ENCODE results near the gene GRIN2D. TPM values are rescaled to one million over a fixed set of nuclear protein-coding genes. Genes with fewer than 3 reads are reported as not detected.

The GRIN2D gene
- total RNA-seq, 1 donor from 2014 or later: 0.68 TPM

DNA sequence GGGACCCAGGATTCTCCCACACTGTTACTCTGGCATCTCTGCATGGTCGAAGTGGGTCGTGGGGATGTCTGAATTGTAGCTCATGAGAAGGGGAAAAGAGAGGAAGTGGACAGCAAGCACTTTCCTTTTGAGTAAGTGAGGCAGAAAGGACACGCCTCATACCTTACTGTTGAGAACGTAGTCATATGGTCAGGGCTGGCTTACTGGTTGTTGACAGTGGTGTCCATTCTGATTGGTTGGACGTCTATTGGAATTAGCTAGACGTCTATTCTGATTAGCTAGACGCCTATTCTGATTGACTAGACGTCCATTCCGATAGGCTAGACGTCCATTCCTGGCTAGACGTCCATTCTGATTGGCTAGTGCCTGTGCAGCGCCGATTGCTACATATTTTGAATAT is 12.4 kb downstream of the GRIN2D start:
- Mint-ChIP-seq H3K36me3 (ENCODE audit: low read depth) (no peaks in the 10 kb centered on the region), H3K4me1 (peaks cover 21% of the 10 kb centered on the region), H3K9me3 (no peaks in the 10 kb centered on the region), H3K4me3 (no peak overlapping the region), H3K27me3 (ENCODE audit: low read depth) (peaks cover 24% of the 10 kb centered on the region), H3K27ac (ENCODE audit: unreplicated experiment) (no peak overlapping the region)
- DNase-seq (ENCODE audit: low read depth, low spot score): no peak
- TF ChIP-seq, protein P1, sequence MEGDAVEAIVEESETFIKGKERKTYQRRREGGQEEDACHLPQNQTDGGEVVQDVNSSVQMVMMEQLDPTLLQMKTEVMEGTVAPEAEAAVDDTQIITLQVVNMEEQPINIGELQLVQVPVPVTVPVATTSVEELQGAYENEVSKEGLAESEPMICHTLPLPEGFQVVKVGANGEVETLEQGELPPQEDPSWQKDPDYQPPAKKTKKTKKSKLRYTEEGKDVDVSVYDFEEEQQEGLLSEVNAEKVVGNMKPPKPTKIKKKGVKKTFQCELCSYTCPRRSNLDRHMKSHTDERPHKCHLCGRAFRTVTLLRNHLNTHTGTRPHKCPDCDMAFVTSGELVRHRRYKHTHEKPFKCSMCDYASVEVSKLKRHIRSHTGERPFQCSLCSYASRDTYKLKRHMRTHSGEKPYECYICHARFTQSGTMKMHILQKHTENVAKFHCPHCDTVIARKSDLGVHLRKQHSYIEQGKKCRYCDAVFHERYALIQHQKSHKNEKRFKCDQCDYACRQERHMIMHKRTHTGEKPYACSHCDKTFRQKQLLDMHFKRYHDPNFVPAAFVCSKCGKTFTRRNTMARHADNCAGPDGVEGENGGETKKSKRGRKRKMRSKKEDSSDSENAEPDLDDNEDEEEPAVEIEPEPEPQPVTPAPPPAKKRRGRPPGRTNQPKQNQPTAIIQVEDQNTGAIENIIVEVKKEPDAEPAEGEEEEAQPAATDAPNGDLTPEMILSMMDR (conservative IDR thresholded peaks at IDR 0.05): no peak

DNA sequence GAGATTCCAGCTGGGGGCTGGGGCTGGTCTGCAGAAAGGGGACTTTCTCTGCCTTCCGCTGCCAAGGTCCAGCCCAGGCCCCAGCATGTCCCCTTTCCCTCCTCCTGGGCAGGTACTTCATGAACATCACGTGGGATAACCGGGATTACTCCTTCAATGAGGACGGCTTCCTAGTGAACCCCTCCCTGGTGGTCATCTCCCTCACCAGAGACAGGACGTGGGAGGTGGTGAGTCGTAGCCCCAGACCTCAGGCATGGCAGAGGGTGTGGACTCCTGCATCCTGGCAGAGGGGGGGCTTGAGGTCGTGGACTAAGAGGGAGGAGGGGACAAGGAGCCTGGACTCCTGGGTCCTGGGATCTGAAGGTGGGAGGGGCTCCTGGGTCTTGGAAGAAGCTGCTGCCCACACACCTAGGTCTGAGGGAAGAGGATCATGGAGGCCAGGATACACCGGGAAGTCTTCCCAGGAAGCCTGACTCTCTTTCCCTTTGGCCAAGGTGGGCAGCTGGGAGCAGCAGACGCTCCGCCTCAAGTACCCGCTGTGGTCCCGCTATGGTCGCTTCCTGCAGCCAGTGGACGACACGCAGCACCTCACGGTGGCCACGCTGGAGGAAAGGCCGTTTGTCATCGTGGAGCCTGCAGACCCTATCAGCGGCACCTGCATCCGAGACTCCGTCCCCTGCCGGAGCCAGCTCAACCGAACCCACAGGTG is 20.6 kb downstream of the GRIN2D start:
- Mint-ChIP-seq H3K9me3 (no peaks in the 10 kb centered on the region), H3K36me3 (ENCODE audit: low read depth) (no peaks in the 10 kb centered on the region), H3K4me3 (no peak overlapping the region), H3K27me3 (ENCODE audit: low read depth) (peaks cover 41% of the 10 kb centered on the region), H3K27ac (ENCODE audit: unreplicated experiment) (no peak overlapping the region), H3K4me1 (peaks cover 22% of the 10 kb centered on the region)
- DNase-seq (ENCODE audit: low read depth, low spot score): no peak
- TF ChIP-seq, protein P1 (conservative IDR thresholded peaks at IDR 0.05): no peak

DNA sequence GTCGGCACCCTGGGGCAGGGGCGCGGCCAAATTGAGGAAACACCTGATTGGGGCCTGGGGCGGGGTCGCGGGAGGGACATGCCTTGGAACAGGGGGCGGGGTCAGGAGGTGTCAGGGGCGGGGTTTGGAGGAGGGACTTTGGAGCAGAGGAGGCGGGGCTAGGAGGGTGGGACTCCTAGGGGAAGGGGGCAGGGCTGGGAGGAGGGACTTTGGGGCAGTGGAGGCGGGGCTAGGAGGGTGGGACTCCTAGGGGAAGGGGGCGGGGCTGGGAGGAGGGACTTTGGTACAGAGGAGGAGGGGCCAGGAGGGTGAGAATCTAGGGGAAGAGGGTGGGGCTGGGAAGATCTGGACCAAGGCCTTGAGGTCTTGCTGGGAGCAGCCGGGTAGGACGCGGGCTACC is 21.9 kb downstream of the GRIN2D start:
- Mint-ChIP-seq H3K36me3 (ENCODE audit: low read depth) (no peaks in the 10 kb centered on the region), H3K27me3 (ENCODE audit: low read depth) (peaks cover 41% of the 10 kb centered on the region), H3K27ac (ENCODE audit: unreplicated experiment) (no peak overlapping the region), H3K4me1 (peaks cover 25% of the 10 kb centered on the region), H3K9me3 (no peaks in the 10 kb centered on the region), H3K4me3 (no peak overlapping the region)
- DNase-seq (ENCODE audit: low read depth, low spot score): no peak
- TF ChIP-seq, protein P1 (conservative IDR thresholded peaks at IDR 0.05): no peak

DNA sequence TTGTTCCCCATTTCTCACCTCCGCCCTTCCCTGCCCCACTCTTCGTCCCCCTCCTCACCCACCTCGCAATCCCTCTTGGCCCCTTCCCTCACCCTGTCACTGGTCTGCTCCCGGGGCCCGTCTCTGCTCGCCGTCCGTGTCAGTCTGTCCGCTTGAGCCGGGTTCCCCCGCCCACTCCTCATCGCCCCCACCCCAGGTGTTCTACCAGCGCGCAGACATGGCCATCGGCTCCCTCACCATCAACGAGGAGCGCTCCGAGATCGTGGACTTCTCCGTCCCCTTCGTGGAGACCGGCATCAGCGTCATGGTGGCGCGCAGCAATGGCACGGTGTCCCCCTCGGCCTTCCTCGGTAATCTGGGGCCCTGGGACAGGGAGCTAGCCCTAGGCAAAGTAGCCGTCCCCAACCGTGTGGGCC is 22.3 kb downstream of the GRIN2D start:
- H3K36me3 Mint-ChIP-seq (ENCODE audit: low read depth): no peaks in the 10 kb centered on the region
- H3K27me3 Mint-ChIP-seq (ENCODE audit: low read depth): peaks cover 38% of the 10 kb centered on the region
- H3K27ac Mint-ChIP-seq (ENCODE audit: unreplicated experiment): no peak overlapping the region
- H3K4me3 Mint-ChIP-seq: no peak overlapping the region
- TF ChIP-seq, protein P1 (conservative IDR thresholded peaks at IDR 0.05): no peak
- H3K4me1 Mint-ChIP-seq: peaks cover 25% of the 10 kb centered on the region
- H3K9me3 Mint-ChIP-seq: no peaks in the 10 kb centered on the region
- no peak for DNase-seq (ENCODE audit: low read depth, low spot score)

DNA sequence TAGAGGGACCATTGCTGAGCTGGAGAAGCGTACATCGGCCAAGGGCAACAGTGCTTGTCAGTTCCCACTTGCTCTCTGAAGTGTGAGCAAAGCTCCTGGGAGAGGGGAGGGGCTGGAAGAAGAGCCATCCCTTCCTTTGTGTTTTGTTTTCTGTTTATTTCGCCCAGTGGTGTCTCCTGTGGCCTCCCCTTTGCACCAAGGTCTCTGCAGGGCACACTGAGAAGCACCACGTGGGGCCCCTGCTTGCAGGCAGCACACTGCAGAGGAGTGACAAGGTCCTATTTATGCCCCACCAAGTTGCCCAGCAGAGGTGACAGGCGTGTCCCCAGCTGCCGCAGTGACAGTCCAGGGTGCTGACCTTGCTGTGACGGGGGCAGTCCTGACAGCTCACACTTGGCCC is 24.0 kb downstream of the GRIN2D start:
- Mint-ChIP-seq H3K27me3 (ENCODE audit: low read depth) (peaks cover 34% of the 10 kb centered on the region), H3K4me1 (peaks cover 25% of the 10 kb centered on the region), H3K27ac (ENCODE audit: unreplicated experiment) (peak overlapping the region; percentile 87), H3K36me3 (ENCODE audit: low read depth) (no peaks in the 10 kb centered on the region), H3K4me3 (peak overlapping the region; percentile 47), H3K9me3 (no peaks in the 10 kb centered on the region)
- TF ChIP-seq, protein P1 (conservative IDR thresholded peaks at IDR 0.05): no peak
- DNase-seq (ENCODE audit: low read depth, low spot score): no peak

All from neural crest cell (in vitro differentiated cells).